ENCODE results near the gene TMEM248.

- TF ChIP-seq CTCF (IDR thresholded peaks at IDR 0.05) = no peak
- TF ChIP-seq POLR2A (IDR thresholded peaks at IDR 0.05) = no peak
These were observed 36.7 kb downstream of the TMEM248 start for GRCh38 chr7:66957595-66958290.

All from adrenal gland (tissue), 5 donors.